Keratinocyte (primary cell): ENCODE measurements around the gene COL13A1.

Experiments
- CTCF ChIP-seq, 3 experiments: IDR thresholded peaks in 1 of 3; conservative IDR thresholded peaks in 1 of 3; optimal IDR thresholded peaks in 1 of 3; 2 replicates in 2 of 3; 3 replicates in 1 of 3; pipeline versions ENCODE3 to v1.5.1; 2011; ENCODE audit warnings: low read length in 3 of 3, mild to moderate bottlenecking in 3 of 3, moderate library complexity in 2 of 3, control low read depth in 1 of 3, inconsistent platforms in 1 of 3; ENCODE audit not compliant: insufficient read depth in 2 of 3; ENCODE audit errors: extremely low read depth in 1 of 3
- EZH2 ChIP-seq: IDR thresholded peaks from one replicate; pipeline ENCODE4 v1.6.1; 2012; ENCODE audit warnings: inconsistent platforms, mild to moderate bottlenecking, low read length, moderate library complexity

- TF ChIP-seq CTCF (optimal IDR thresholded peaks at IDR 0.05 in 1 of 3, IDR thresholded peaks at IDR 0.05 in 1 of 3, conservative IDR thresholded peaks at IDR 0.05 in 1 of 3; ENCODE audit: extremely low read depth in 1 of 3, insufficient read depth in 2 of 3, low read length in 3 of 3), result no peak
- no peak for TF ChIP-seq EZH2
Observed at GRCh38 chr10:69849825-69850224, 48.1 kb downstream of the COL13A1 start.
